ENCODE results near the gene ASCC1. TPM values are rescaled to one million over a fixed set of nuclear protein-coding genes. Genes with fewer than 3 reads are reported as not detected.

Gene ASCC1
- total and polyA plus RNA-seq, 2 experiments from 2014 or later, result 31.8 to 38.7 TPM

DNA sequence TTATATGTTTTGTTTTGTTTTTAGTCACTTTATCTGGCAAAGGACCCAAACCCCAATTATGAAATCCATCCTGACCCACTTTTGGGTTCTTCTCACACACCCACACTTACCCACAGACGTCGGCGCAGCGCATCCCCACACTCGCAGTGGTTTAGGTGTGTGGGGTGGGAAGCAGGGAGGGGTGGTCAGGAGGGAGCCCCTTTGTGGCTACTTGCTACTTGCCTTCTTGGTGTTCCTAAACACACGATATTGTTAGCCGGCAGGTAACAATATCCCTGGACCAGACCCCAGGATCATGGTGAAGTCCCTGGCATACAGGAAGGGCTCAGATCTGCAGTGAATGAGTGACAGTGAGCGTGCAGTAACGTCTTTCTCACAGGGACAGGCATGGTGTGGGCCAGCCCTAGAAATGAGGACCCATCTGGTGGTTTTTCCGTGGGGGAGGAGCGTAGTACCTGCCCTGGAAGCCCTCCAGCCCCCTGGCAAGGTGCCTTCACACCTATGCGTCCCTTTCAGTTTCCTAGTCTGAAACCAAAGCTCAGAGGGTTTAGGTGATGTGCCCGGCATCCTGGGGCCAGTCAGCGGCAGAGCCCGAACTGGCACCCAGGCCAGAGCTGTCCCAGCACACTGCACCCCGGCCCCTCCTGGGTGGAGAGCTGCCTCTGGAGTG lies 132.2 kb downstream of the ASCC1 start:
- H3K4me1 ChIP-seq (ENCODE audit: insufficient read depth), result peaks cover 19% of the 10 kb centered on the region
- TF ChIP-seq EZH2 (IDR thresholded peaks at IDR 0.05; ENCODE audit: borderline replicate concordance) (no peak), EZH2phosphoT487 (IDR thresholded peaks at IDR 0.05; ENCODE audit: low read depth, severe bottlenecking, unreplicated experiment) (no peak)
- TF ChIP-seq, protein P1, sequence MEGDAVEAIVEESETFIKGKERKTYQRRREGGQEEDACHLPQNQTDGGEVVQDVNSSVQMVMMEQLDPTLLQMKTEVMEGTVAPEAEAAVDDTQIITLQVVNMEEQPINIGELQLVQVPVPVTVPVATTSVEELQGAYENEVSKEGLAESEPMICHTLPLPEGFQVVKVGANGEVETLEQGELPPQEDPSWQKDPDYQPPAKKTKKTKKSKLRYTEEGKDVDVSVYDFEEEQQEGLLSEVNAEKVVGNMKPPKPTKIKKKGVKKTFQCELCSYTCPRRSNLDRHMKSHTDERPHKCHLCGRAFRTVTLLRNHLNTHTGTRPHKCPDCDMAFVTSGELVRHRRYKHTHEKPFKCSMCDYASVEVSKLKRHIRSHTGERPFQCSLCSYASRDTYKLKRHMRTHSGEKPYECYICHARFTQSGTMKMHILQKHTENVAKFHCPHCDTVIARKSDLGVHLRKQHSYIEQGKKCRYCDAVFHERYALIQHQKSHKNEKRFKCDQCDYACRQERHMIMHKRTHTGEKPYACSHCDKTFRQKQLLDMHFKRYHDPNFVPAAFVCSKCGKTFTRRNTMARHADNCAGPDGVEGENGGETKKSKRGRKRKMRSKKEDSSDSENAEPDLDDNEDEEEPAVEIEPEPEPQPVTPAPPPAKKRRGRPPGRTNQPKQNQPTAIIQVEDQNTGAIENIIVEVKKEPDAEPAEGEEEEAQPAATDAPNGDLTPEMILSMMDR (IDR thresholded peaks at IDR 0.05; ENCODE audit: poor library complexity), result no peak
- no peak for DNase-seq (ENCODE audit: low spot score)
- no peak overlapping the region for H3K4me2 ChIP-seq
- peaks cover 45% of the 10 kb centered on the region for H3K27me3 ChIP-seq
- no peak overlapping the region for H3K27ac ChIP-seq
- H2AFZ ChIP-seq, result no peak overlapping the region
- no peaks in the 10 kb centered on the region for H3K36me3 ChIP-seq (replicated peaks; ENCODE audit: insufficient read depth, low read depth)
- WGBS (ENCODE audit: low lambda C conversion rate, missing lambda C conversion rate), result 95% methylated on average over 16 of the region's 16 CpGs
- no peaks in the 10 kb centered on the region for H3K9me2 ChIP-seq (replicated peaks; ENCODE audit: insufficient read depth)
- H3K9me3 ChIP-seq (ENCODE audit: low read depth), result no peaks in the 10 kb centered on the region
- no peaks in the 10 kb centered on the region for H4K20me1 ChIP-seq (ENCODE audit: insufficient read depth, poor library complexity, severe bottlenecking)
- H3K4me3 ChIP-seq, result no peak overlapping the region
- no peaks in the 10 kb centered on the region for H3K79me2 ChIP-seq

DNA sequence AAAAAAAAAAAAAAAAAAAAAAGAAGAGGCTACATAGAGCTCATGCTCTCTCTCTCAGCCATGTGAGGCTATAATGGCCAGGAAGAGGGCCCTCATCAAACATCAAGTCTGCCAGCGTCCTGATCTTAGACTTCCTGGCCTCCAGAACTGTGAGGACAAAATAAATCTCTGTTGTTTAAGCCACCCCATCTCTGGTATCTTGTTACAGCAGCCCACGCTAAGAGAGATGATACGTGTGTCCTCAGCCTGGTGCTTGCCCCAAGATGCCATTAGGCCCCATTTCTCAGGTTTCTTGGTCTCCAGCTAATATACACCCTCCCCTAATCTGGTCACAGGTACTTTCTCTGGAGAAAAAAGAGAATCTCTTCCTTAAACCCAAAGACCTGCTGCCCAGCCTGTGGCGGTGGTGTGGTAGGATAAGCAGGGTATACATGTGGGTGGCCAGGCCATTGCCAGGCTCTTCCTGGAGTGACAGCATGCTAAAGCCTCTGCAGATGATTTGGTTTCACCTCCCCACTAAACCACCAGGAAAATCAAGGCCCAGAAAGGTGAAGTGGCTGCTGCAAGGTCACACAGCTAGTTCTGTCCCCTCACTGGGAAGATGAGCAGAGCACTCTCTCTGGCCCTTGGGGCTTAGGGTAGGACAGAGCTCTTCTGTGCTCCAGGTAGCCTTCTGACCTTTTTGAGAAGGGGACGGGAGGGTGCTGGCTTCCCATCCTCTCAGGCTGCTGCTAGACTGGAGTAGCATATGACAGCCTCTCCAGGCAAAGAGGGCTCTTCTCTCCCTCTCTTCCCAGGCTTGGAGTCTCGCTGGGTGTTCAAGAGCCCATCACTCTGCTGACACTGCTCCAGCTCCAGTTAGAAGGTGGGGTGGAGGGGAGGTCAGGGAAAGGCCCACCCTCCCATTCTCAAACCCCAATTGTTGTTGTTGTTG lies 133.0 kb downstream of the ASCC1 start:
- no peak for DNase-seq (ENCODE audit: low spot score)
- WGBS (ENCODE audit: low lambda C conversion rate, missing lambda C conversion rate), result 92% methylated on average over 6 of the region's 6 CpGs
- Histone ChIP-seq H3K9me2 (replicated peaks; ENCODE audit: insufficient read depth) (no peaks in the 10 kb centered on the region), H3K79me2 (no peaks in the 10 kb centered on the region), H3K4me2 (no peak overlapping the region), H3K4me3 (no peak overlapping the region), H3K36me3 (replicated peaks; ENCODE audit: insufficient read depth, low read depth) (no peaks in the 10 kb centered on the region), H3K27ac (no peak overlapping the region), H3K9me3 (ENCODE audit: low read depth) (no peaks in the 10 kb centered on the region), H4K20me1 (ENCODE audit: insufficient read depth, poor library complexity, severe bottlenecking) (no peaks in the 10 kb centered on the region), H3K4me1 (ENCODE audit: insufficient read depth) (peaks cover 11% of the 10 kb centered on the region), H2AFZ (no peak overlapping the region), H3K27me3 (peaks cover 37% of the 10 kb centered on the region)
- TF ChIP-seq, protein P1 (IDR thresholded peaks at IDR 0.05; ENCODE audit: poor library complexity), result no peak
- TF ChIP-seq EZH2 (IDR thresholded peaks at IDR 0.05; ENCODE audit: borderline replicate concordance), result no peak
- TF ChIP-seq EZH2phosphoT487 (IDR thresholded peaks at IDR 0.05; ENCODE audit: low read depth, severe bottlenecking, unreplicated experiment), result no peak

DNA sequence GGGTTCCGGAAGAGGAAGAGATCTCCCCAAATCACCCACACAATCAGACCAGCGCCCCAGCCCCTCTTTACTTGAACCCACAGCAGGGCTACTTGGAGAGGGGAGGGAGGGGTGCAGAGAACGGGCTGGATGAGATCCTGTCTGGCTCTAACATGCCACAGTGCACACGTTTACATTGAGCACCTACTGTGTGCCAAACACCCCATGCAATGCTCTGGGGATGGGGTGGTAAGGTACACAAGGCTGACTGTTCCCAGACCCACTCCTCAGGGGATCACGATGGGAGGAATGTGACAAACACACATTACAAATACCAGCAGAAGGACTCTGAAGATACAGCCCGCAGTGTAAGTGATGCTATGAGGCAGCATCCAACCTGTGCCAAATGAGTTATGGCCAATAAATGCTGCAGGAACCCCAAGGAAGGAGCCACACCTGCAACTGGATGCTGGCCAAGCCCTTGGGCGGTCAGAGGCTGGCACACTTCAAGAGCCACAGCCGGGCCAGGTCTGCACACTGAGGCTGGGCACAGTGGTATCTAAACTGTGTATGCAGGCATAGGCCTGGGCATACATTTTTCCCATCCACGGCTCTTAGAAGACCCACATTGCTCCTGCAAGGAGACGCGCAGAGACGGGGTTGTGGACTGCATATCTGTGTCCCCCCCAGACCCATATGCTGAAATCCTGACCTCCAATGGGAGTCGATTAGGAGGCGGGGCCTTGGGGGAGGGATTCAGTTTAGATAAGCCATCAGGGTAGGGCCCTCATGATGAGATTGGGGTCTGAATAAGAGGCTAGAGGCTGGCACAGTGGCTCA lies 134.1 kb downstream of the ASCC1 start:
- no peak for DNase-seq (ENCODE audit: low spot score)
- no peak overlapping the region for H3K27ac ChIP-seq
- TF ChIP-seq EZH2 (IDR thresholded peaks at IDR 0.05; ENCODE audit: borderline replicate concordance) (no peak), EZH2phosphoT487 (IDR thresholded peaks at IDR 0.05; ENCODE audit: low read depth, severe bottlenecking, unreplicated experiment) (no peak)
- TF ChIP-seq, protein P1 (IDR thresholded peaks at IDR 0.05; ENCODE audit: poor library complexity), result no peak
- no peaks in the 10 kb centered on the region for H3K79me2 ChIP-seq
- no peaks in the 10 kb centered on the region for H3K9me2 ChIP-seq (replicated peaks; ENCODE audit: insufficient read depth)
- no peak overlapping the region for H3K4me3 ChIP-seq
- no peaks in the 10 kb centered on the region for H3K4me1 ChIP-seq (ENCODE audit: insufficient read depth)
- no peaks in the 10 kb centered on the region for H3K9me3 ChIP-seq (ENCODE audit: low read depth)
- H2AFZ ChIP-seq, result no peak overlapping the region
- H4K20me1 ChIP-seq (ENCODE audit: insufficient read depth, poor library complexity, severe bottlenecking), result no peaks in the 10 kb centered on the region
- H3K36me3 ChIP-seq (replicated peaks; ENCODE audit: insufficient read depth, low read depth), result no peaks in the 10 kb centered on the region
- H3K4me2 ChIP-seq, result no peak overlapping the region
- 85% methylated on average over 14 of the region's 14 CpGs for WGBS (ENCODE audit: low lambda C conversion rate, missing lambda C conversion rate)
- peaks cover 25% of the 10 kb centered on the region for H3K27me3 ChIP-seq
